GM19372 (cell line): ENCODE measurements around the gene CACNA2D1.
"Not testable (repeated sequence)": the region's sequence is repeated elsewhere in the genome, so short reads cannot be mapped to it uniquely, and the experiment has no call there.

Source experiments
- ATAC-seq: cut with Tn5 transposase; IDR thresholded peaks from one replicate; pipeline ENCODE4 v1.9.1; 2021; ENCODE audit warnings: mild to moderate bottlenecking, low read depth, moderate library complexity; ENCODE audit not compliant: unreplicated experiment

CACNA2D1 gene

DNA sequence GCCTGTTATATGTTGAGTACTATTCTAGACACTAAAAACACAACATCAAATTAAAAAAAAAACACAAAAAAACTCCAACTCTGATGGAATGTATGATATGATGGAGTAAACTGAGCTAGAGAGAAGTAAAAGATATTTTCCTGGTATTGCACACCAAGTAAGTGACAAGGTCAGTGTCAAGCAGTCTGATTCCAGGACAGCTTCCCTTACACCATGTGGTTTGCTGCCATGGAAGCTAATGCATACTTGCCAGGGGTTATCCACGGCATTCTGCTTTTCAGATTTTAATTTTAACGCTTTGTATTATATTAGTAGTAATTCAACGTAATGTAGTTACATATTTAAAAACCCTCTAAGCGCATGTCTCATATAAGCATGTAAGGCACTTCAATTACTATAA is 48.4 kb downstream of the CACNA2D1 start:
- ATAC-seq, result no peak

DNA sequence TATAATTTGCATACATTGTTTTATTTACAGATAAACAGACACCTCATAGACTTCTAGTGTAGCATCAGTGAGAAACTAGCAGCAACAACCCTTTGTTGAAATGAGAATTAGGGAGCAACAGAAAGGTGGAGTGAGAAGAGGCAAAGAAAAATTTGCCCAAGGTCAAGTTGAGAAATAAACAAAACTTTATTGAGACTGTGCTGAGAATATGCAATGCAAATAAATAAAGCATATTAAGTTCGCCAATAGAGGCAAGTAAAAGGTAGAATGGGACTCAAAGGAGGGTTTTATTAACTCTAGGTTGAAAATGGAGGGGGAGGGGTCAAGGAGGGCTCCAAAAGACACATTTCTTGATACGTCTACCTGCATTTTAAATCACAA is 49.7 kb downstream of the CACNA2D1 start:
- ATAC-seq, result no peak

DNA sequence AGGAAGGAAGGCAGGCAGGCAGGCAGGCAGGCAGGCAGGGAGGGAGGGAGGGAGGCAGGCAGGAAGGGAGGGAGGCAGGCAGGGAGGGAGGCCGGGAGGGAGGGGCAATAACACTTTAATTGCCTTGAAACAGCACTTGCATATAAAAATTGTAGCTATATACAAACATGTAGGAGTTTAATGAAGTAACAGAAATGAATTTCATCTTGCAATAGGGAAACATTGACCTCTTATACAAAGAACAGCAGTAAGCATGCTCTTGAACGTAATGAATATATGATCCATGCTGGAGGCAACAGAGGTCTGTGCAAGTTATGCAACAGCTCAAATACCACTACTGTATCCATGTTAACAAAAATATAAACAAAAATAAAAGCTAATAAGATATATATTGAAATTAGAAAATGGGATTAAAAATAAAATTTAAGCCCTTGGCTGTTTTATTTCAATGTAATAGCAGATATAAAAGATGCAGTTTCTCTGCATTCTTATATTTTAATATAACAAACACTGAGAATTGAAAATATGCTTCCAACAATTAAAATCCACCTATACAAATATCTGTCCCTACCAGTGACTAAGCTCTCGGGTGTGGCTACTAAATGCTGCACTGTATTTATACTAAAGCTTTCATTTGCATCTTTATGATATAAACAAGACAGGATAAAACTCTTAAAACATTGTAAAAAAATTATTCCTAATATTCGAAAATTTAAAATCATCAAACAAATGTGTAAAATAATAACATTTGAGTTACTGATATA is 50.3 kb downstream of the CACNA2D1 start:
- ATAC-seq, result no peak

DNA sequence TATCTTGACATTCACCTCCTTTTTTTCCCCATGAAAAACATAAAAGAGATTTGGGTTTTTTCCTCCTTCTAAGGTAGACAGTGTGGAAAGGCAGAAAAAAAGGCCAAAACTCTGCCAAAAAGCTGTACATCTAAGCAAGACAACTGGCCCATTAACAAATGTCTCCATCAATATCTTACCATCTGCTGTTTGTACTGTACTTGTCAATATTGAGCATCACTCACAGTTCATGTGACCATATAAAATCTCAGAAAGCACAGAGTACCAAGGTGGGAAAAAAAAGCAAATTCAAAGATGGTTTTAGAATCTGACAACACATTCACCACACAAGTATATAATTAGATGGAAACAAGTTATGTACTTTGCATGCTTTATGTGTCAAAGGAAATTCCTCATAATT is 52.6 kb downstream of the CACNA2D1 start:
- ATAC-seq, result no peak

DNA sequence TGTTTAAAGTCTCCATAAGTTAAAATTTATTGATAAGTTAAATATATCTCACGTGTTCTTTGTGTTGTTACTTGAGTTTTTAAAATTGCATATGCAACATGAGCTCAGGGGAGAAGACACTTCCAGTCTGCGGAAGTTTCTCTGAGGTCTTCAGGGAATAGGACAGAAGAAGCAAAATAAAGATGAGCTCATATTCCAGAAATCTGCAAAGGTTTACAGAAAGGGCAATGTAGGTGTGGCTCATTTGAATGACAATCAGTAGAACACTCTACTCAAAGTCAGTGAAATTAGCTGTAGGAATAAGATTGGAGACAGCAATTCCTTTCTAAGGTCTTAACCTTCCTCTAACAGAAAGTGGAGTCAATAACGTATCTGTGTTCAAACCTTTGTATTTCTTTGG is 53.7 kb downstream of the CACNA2D1 start:
- no peak for ATAC-seq

DNA sequence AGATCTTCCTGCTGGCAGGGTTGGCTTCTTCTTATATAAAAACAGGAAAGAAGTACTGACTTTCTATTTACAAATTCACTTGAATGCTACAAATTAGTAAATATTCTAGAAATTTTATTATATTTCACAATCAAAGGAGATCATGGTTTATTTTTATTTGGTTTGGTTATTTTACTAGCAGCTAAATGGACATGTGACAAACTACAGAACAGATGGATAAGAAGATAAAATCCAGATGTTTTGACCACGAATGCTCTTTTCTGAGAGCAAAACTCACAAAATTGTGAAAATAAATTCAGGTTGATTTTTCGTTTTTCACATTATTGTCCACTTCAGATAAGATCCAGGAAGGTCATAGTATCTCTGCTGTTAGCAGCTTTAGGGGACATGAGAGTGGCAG is 55.4 kb downstream of the CACNA2D1 start:
- no peak for ATAC-seq

DNA sequence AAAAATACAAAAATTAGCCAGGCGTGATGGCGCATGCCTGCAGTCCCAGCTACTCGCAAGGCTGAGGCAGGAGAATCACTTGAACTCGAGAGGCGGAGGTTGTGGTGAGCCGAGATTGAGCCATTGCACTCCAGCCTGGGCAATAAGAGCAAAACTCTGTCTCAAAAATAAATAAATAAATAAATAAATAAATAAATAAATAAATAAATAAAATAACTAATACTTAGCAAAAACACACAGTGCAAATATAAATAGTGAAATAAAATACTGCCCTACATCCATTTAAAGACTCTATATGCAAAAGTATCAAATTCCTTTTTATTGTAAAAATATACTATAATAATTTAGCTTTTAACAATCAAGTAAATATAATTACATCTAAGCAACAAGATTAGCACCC is 57.0 kb downstream of the CACNA2D1 start:
- ATAC-seq, result not testable (repeated sequence)

DNA sequence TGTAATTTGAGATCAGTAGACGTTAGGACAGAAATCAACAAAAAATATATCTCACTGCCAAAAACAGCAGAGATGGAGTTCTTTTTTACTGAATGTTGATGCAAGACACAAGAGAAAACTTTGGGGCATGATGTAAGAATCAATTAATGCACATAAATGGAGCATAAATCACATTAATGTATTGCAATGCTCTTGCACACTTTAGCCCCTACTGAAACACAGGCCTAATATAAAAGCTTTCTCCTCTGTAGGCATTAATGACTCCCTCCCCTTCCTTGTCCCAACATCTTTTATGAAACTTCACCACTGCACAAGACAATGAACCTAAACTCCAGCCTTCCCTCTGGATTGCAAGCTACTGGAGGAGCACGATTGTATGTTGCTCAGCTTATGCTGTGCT is 58.8 kb downstream of the CACNA2D1 start:
- ATAC-seq, result no peak

DNA sequence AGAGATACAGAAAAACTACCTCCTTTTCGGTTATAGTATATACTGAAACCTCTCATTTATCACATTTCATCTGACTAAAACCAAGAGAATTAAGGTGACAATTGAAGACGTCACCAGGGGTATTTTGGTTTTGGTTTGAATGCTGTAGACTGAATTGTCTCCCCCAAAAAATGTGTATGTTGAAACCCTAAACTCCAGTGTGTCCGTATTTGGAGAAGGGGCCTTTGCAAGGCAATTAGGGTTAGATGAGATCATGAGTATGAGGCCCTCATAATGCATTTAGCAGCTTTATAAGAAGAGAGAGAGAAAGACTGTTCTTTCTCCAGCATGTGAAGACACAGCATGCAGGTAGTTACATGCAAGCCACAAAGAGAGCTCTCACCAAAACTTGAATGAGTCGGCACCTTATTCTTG is 59.5 kb downstream of the CACNA2D1 start:
- no peak for ATAC-seq

DNA sequence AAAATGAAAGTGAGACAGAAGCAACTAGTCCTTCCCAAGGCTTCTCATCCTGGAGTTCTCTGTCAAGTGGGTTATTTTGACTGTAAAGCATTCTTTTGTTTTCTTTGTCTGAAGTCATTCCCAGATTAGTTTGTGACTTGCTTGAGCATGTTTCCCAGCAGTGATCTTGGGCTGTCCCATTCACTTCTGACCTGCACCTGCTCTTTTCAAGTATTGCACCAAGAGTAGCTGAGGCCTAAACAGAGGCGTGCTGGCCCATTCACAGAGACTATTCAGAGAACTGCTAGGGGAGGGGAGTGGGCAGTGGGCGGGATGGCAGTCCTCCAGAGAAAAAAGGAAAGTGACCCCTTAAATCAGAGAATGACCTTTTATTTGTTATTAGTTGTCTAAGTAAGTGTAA is 61.3 kb downstream of the CACNA2D1 start:
- no peak for ATAC-seq

DNA sequence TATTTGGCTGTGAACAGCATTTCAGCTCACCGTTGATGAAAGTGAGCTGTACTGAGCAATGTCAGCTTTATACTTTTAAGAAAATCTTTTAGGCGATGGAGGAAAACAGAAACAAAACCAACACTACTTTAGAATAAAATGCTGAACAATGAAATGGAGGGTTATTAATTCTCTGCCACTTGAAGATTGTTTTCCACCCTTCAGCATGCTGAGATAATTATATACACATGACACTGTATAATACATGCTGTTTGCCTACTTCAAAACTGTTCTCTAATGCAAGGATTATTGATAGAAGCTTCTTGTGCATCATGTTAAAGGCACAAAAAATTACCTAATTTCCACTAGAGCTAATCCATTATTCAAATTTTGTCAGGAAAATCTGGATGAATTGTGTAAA is 66.8 kb downstream of the CACNA2D1 start:
- no peak for ATAC-seq

DNA sequence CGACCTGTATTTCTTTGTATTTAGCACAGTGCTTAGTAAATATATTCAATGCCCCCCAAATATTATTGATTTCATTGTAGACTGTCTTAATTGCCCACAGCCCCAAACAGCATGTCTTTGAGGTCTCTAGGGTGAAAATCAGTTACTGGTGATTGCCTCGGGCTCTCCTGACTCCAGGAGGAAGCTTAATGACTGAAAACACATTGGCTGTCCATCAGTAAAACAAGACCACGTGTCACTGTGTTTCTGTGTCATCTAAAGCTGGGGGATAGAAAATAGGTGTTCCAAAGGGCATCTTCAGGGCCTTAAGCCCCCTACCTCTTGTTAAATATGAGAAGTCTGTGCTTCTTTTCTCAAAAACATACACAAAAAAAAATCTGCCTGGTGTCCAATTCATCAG is 67.9 kb downstream of the CACNA2D1 start:
- no peak for ATAC-seq

DNA sequence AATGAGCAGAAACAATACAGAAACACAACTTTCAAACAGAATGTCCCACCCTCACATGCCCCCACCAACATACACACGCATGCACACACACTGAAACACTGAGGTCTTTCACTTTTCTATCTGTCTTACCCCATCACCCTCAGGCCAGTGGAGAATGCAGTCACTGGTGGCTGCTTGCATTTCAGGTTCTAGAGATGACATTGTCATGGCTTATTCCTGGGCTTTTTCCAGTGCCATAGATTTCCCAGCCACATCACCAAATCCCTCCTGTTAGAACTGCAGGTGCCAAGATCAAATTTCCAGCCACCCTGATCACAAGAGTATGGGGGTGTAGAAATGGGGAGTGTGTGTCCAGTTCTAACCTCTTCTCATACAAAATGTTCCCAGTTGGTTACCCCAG is 68.4 kb downstream of the CACNA2D1 start:
- no peak for ATAC-seq

DNA sequence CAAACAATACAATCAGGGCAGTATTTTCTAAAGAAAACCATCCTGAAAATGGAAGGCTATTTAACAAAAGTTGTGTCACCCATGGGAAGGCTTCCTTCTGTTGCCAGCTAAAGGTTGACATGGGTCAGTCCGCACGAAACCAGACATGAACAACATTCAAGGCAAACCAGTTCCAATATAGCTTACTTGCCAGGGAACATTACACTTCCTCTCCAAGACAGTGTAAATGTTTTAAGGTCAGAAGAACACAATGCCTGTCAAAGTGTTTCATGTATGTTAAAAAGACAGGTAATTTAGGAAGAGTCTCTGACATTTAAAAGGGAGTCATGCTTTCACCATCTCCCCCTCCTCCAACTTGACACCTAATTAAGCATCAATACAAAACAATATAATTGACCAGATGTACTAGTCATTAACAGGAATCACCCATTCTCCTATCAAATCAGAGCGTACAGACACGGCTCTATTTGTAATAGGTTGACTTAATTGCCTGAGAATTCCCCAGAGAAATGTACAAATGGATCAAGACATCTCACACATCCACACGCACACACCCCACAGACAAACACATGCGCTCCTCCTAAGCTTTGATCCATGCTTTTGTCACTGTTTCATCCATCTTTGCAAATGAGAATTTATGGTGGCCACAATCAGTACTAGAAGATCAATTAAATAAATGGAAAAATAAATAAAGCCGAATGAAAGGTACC is 69.5 kb downstream of the CACNA2D1 start:
- no peak for ATAC-seq

DNA sequence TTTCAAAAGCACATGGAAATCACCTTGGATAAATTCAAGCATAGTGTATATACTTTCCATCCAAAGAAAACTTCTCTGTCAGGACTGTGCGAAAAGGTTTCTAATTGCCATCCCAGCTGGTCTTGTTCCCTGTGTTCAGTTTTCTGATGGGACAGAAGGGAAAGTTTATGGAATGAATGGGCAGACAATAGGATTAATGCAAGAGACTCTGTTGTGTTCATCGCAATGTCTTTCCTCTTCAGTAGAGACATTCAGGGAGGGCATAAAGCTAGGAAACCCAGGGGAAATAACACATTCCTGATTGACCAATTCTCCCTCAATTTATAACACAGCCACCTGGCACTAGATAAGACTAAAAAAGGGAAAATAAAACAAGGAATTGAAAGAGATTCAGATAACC is 78.9 kb downstream of the CACNA2D1 start:
- no peak for ATAC-seq

DNA sequence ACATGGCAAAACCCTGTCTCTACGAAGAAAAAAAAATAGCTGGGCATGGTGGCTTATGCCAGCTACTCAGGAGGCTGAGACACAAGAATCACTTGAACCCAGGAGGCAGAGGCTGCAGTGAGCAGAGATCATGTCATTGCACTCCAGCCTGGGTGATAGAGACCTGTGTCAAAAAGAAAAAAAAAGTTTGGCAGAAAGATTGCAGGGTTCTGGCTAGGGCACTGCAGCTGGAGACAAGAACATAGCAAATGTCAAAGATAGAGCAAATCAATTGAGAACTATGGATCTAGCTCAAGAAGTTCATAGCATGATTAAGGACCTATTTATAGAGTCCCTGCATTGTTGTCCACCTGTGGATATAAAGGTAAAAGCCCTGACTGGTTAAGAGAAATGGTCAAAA is 79.5 kb downstream of the CACNA2D1 start:
- no peak for ATAC-seq

DNA sequence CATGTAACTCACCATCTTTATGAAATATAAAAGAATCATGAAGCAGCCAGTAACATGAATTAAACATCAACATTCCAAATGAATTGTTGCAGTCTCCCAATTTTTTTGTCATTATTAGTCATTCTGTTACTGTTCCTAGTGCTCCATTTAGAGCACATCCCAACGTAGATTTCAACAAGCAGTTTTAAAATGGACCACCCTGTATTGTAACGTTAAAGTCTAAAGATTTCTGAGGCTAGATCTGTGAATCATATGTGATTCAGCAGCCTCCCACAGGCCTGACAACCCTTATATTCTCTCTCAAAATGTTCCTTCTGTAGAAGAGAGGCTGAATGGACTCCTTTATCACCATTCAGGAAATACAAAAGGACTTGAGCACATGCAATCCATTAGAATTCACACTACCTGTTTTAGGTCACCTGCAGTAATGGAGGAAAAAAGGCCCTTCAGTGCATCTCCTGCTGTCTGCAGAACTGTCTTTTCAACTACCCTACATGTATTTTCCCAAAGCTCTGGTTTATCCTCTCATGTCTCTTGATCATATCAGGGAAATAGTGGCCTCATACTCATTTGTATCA is 81.4 kb downstream of the CACNA2D1 start:
- ATAC-seq, result no peak

DNA sequence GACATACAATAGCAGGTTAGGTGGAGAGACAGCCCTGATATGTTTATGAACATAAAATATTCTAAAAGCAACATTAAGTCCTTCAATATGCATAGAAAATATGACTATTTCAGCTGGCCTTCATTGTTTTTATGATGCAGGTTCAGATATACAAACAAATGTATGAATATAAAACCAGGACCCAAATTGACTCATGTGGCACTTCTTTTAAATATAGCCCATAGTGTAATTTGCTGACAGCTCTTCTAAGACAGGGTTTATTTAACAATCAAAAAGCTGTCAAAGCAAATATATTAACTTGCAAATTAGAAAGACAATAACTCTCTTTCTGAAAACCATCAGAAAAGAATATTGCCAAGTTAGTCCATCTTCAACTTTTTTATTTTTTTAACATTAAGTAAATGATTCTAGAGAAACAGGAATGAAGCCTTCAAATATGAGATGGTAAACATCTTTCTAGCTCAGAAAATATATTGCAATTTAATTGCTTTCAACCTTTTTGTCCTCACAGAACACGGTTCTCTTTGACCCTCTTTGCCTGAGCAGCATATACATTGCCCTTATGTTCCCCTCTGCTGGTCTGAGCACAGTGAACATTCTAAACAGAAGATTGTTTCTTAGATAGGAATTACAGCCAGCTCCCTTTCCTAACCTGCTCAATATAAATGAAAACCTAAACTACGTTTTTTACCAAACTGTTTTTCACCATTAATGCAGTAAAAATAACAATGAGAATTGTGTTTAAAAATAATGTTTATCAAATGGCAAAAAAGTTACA is 82.8 kb downstream of the CACNA2D1 start:
- ATAC-seq, result no peak

DNA sequence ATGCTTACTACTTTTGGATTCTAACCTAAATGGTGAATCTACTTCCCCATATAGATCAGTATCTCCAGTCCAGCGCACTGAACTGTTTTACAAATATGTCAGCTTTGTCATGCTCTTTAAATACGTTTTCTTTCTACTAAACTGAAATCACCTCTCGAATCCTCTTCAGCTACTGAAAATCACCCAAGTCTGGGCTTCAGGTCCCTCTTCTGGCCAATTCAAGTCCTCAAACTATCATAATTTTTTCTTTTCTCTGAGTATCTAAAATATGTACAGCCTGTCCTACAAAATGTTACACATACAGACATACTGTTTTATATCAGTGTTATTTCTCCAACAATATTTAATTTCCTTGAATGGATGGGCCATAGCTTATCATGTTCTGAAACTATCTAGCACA is 84.2 kb downstream of the CACNA2D1 start:
- ATAC-seq, result no peak

DNA sequence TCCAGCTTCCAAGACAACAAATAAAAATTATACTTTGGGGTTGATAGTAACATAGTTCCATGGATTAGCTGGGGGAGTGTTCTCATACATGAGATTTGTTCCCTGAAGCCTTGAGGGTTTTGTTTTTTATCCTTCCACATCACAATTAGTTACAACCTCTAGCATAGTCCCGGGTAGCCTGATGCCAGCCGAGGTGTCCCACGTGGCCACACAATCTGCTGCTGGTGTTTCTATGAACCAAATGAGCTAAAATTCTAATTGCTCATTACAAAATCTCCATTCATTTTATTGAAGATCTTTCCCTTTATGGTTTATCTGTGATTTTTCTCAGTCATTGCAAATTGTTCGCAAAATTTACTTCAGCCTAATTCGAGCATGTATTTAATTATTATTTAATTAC is 84.7 kb downstream of the CACNA2D1 start:
- ATAC-seq, result no peak

DNA sequence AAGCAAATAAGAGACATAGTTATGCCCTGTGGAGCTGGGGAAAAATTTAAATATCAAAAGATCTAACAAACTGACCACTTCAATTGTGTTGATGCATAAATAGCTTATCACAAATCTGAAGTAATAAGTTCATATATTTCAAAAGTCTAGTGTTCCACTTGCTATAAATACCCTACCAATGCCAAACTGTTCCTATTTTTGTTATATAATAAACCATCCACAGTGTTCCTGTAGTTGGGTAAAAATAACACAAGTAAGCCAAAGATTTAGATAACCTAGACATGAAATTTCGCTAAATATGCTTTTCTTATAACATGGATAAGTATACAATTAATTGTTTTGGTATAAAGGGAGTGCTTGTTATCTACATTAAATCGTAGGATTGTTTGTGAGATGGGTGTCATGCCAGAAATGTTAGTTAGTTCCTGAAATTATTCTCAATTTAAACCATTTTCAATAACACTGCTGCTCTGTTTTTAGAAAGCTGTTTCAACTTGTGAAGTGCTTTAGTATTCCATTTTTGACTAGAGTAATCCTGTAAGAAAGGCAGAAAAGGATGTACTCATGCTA is 85.5 kb downstream of the CACNA2D1 start:
- no peak for ATAC-seq
